Ecto neural progenitor cell (in vitro differentiated cells): ENCODE results near the gene DVL2.

ENCODE experiments used
- DNase-seq: peaks from one replicate; pipeline ENCODE4 v3.0.0-alpha.2; 2018; ENCODE audit warnings: low spot score

Gene DVL2

DNA sequence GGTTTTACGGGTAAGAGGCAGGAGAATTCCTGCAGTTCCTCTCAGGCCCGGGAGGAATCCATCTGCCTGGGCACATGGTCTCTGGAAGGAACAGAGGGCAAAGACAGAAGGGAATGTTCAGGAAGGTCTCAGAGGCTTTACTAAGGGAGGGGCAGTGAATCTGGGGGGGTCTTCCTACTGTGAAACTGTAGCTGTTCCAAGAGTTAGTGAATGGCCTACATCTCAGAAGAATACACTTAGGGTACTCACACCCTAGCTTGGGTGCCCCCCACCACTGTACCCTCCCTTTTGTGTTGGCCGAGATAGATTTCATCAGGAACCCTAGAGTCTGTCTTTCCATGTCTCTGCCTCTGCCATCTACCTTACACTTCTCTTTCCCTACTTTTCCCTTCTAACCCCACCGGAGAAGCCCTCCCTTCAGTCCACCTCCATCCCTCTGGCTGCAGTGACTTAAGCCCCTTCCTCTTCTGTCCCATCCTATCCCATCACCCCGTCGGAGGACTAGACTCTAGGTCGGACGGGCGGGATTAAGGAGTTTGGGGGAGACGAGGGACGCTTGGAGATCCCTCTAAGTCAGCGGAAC lies 15.0 kb downstream of the DVL2 start:
- DNase-seq, result no peak

DNA sequence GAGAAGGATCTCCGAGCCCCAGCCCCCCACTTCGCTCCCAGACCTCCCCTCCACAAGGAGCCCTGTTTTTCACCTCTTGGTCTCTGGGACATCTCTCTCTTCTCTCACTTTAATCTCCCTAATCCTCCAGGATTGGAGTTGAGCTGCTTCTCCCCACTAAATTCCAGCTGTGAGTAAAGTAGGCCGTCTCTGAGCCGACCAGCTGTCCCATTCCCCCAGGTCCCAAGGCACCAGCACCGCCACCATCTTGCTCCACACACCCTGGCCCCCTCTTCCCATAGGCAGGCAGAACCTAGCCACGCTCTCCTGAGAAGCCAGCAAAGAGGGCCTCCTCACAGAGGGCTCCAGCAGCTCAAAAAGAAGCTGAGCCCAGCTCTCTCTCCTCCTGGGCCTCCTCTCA lies 15.6 kb downstream of the DVL2 start:
- no peak for DNase-seq

DNA sequence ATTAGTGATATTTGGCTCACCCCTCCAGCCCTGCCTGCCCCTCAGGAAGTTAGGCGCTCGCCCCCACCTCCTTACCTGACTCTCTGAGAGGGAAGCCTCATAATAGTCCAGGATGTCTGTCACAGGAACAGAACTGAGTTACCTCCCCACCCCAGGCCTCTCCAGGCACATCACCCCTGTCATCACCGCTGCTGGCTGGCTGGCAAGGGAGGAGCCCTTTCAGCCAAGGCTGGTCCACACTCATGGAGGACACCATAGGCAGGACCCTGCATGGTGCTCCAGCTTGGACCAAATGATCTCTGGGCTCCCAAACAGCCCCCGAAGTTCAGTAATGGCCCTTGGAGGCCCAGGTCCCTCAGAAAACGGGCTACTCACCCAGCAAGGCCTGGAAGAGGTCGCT lies 16.2 kb downstream of the DVL2 start:
- DNase-seq, result no peak

DNA sequence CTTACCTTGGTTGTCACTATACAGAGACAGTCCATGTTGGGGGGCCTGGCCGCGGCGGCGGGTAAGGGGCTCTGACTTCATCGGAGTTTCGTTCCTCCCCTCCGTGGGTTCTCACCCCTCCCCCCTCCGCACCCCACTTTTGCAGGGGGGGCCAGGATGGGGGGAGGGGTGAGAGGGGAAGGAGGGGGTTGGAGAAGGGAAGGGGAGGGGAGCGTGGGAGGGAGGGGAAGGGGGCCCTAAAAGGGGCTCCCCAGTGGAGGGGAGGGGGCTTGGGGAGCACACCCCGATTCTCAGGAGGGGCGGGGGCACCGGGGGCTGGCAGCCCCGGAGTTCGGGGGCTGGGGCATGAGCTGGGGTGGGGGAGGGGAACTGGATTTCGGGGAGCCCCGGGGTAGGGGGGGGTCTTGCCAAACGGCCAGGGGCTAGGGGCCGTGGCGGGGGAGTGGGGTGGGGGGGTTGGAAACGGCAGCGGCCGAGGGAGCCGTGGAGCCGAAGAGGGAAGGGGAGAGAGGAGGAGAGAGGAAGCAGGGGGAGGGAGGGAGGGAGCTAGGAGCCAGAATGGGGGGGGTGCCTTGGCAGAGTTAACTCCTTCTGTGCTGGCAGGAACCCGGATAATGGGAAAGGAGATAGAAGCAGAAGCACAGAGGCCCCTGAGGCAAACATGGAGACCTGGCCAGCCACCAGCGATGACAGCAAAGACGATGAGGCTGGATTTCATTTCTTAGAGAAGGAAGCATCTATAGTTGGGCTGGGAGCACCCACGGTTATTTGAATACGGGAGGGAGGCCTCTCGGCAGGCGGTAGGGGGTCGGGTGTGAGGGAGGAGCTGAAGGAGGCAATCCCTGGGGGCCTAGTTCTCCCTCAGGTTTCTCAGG lies 17.0 kb downstream of the DVL2 start:
- DNase-seq, result peak; percentile 80

DNA sequence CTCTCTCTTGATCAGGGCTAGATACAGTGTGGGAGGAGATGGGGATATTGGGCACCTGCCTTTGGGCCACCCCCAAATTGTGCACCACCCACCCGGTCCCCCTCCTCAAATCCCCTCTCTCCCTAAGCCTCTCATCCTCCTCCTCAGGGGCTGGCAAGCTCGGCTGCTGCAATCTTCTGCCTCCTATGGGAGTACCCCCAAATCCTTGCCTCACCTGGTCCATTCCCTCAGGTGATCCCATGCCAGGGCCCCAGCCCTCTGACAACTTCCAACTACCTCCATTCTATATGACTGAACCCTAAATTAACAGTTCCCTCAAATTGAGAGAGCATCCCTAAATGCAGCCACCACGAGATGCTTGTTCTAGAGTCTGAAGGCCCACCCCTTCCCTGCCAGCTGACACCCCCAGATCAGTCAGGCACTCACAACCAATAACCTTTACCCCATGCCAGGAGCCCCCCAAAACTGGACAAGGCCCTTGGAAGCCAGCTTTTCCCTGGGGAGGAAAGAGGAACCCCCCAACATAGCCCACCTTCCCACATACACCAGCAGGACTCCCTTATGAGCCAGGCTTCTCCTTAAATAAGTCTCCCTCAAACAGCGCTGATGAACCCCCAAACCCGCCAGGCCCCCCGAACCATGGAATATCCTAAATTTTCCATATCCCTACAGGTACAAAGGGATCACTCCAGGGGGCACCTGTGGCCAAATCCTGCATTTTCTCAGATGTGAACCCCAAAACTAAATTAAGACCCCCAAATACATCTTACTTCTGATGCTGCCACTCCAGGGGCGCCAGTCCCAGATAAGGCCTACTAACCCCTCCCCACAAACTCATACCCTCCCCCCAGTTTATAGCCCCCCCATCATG lies 17.8 kb downstream of the DVL2 start:
- no peak for DNase-seq

DNA sequence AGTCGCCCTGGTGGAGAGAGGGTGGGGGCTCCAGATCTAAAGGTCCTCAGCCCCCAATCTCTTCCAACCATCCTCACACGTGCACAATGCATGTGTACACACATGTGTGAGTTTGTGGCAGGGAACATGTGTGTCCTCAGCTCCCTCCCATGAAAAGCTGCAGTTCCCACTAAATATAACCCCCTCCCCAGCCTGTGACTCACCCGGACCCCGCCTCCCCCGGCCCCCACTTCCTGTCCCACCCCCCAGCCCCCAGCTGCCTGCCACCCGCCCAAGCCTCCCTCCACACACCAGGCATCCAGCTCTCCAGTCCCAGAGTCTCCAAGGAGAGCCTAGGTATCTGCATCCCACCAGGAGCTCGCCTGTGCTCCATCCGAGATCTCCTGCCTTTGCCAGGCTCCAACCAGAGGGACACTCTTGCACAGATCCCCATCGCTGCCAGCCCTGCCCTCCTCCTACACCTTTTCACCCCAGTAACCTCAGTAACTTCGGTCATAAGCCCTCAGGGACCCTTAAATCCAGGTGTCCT lies 18.6 kb downstream of the DVL2 start:
- DNase-seq, result no peak

DNA sequence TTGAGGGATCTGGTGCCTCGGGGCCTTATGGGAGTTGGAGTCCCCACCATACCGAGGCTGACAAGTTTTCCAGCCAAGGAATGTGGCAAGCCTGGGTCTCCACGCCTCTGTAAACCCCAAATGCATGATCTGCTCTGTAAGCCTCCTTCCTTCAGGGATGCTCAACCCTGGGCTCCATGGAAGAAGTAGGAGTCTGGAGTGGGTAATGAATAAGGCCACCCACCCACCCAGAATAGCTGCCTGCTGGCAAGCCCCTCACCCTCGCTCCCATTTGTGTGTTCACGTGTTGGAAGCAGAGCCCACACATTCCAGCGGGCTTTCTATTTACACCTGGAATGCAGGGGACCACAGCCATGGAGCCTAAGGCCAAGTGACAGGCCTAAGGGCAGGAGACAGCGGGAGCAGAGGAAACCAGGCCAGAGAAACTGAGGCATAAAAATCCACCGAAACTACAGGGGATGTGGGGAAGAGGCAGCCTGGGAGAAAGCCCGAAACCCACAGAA lies 19.1 kb downstream of the DVL2 start:
- DNase-seq, result no peak

DNA sequence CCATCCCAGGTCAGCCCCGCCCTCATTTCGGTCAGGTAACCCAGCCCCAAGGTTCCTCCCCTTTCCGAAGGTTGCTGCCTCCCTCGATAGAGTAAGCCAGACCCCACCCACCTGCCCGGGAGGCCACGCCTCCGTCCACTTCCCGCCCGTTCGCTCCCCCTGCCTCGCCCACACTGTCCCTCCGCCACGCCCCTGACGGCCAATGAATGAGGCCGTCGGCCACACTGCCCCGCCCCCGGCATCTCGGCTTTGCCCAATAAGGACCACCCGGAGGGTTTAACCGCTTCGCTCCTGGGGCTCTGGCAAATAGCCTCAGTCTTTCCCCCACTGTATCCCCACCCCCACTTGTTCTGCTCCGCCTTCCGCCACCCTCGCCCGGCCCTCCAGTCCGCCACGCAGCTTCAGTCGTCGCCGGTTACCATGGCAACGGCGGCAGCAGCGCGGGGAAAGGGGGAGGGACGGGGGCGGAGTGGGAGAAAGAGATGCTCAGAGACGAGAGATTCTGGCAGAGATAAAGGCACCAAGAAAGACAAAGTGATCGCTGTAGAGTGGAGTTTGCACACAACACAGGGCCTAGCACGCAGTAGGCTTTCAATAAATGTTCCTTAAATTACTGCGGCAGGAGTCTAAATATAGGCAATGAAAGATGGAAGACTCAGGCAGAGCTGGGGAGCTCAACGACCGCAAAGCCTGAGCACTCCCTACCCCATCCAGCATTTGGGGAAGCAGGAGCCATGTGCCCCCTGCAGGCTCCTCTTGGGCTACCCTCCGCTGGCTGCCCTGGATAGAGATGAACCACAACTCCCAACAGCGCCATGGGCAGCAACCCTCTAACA lies 19.8 kb downstream of the DVL2 start:
- peak; percentile 100 for DNase-seq

DNA sequence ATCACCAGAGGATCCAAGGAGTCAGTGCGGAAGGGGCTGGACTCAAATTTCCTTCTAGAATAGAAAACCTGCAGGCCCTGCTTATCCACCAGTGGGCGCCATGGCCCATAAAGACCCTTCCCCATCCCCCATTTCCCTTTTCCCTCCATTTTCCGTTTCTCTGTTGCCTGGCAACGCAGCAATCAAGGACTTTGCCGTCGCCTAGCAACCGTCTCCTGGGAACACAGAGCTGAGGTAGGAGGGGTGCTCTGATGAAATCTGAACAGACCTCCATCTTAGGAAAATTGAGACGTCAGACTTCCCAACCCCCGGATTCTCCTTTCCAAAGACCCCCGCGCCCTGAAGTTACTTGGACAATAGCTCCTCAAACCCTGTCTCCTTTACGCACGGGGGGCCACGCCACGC lies 20.4 kb downstream of the DVL2 start:
- peak; percentile 99 for DNase-seq

DNA sequence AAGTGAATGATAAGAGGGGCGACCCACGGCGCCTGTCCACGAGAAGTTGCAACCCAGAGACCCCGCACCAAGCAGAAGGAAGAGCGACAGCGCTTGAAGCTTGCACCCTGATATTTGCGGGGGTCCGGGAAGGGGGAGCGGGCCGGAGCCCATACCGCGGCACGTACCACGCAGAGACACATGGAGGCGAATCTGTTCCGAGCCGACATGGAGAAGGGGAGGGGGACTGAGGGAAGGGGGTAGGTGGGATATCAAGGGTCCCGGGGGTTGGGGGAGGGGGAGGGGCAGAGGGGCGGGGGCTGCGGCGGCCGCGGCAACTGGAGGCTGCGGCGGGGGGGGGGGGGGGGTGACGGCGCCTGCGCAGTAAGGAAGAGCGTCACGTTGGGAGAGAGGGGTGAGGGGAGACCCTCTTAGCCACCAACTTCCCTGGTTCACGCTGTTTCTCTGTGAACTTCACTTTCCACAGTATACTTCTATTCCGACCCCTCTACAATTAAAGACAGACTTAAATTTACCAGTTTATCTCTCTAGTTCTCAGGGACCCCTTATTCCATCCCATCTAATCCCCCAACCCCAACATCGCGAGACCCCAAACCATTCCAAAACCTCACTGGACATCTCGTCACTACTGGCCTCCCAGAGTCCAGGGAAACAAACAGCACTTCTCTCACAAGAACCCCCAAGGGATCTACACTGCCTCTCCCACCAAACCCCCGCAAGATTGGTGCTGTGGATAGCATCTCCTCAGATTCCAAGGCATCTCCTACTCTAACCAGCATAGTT lies 22.6 kb downstream of the DVL2 start:
- DNase-seq, result peak; percentile 74

DNA sequence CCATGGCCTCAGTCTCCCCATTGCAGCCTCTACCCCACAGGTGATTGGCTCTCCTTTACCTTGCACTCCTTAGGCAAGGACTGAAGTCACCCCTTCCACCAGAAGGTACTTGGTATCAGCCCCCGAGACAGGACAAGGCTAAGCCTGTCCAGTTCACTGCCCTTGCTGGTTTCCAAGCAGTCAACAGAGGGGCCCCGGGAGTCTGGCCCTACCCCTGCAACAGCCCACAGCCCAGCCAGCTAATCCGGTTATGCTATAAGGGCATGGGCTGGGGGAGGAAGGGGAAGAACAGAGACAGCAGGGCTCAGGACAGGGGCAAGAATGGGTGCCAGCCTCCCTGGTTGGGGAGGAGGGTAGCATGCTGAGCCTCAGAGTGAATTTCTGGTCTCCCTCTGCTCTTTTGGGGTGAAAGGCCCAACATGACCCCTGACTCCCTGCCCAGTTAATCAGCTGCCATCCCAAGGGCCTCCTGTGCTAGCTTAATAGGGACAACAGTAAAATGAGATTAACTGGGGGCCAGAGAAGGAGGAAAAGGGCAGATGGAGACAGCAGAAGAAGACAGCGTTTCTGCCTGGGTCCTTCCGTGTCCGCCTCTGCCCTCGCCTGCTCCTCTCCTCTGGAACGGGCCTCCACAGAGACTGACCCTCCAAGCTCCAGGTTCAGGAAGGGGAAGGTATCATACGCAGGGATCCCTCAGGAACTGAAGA lies 25.4 kb downstream of the DVL2 start:
- DNase-seq, result peak; percentile 76

DNA sequence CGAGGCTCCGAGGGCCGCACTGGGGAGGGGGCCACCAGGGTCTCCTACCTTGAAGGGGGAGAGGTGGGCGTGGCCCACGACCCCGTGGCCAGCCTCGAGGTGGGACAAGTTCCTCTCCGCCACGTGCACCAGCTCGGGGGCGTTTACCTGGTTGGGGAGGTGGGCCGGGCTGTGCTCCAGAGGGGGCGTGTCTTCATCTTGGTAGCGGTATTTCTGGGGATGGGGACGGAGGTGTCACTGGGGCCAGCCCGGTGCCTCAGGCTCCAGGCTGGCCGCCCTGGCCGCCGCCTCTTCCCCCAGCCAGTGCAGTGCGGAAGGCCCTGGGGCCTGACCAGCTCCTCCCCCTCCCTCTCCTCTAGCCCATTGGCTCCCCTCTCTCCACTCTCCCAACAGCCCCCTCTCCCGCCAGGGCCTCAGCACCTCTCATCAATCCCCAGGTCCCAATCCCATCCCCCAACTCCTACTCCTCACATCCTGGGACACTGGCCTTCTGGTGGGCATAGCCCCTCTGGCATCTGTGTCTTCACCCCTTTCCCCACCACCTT lies 26.2 kb downstream of the DVL2 start:
- peak; percentile 82 for DNase-seq

DNA sequence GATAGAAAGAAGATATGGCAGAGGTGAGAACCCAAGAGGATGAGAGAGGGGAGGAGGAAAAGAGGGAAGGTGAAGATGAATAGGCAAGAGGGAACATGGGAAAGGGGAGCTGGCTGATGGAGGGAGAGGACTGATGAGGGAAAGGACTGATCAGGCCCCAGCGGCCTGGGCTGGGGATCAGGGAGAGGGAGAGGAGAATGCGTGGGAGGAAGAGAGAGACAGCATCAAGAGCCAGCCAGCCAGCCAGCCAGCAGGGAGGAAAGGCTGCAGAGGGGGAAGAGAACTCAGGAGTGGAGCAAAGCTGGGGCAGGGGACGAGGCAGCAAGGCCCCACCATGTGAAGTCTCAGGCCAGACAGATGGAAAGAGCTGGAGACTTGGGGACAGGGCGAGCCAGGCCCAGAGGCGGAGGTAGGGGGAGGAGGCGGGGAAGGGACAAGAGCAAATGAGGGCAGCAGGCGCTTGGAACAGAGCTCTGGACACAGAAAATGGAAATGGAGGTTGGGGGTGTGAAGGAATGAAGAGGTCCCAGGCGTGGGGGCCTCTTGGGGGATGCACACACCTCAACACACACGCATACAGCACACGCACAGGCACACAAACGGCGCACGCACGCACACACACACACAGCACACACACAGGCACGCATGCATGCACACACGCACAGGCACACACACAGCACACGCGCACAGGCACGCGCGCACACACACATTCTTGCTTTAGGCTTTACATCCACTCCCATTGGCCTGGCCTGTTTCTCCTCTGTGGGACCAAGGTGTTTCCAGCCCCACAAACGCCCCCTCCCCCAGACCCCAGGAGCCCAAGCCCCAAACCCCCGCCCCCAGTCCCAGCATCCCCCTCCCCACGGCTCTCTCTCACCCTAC lies 27.0 kb downstream of the DVL2 start:
- DNase-seq, result no peak

DNA sequence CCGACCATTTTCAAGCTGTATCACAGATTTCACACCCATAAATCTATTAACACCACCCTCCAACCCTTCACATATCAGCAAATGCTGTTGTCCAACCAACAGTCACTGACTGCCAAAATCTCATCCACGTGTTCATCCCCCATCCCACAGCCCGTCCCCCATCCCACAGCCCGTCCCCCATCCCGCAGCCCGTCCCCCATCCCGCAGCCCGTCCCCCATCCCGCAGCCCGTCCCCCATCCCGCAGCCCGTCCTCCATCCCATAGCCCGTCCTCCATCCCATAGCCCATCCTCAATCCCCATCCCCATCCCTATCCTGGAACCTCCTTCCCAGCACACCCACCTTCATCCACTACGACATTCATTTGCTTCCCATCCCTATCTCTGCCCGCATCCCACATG lies 28.8 kb downstream of the DVL2 start:
- DNase-seq, result no peak

DNA sequence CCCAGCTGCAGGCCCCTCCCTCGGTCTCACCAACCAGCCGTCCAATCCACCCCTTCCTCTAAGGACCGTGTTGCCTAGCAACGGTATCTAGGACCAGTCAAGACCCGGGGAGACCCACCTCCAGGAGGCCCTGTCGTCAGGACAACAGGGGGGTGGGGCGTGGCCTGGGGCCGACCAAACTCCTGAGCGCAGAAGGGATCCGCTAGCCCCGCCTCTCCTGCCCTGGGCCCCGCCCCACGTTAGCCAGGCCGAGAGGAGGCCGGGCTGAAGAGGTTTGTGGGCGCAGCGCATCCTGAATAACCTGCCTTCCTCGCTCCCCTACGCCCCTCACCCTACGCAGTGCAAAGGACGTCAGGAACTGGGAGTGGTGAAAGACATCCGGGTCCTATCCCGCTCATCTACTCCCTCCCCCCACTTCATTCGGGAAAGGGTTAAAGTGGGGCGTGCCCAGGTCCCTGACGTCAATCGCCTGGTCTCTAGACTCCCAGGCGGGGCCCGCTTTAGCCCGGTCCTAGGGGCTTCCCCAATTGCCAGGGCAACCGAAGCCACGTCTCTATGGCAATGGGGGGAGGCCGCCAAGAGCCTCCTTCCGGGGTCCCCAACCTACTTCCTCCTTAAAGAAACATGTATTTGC lies 29.4 kb downstream of the DVL2 start:
- DNase-seq, result peak; percentile 99

DNA sequence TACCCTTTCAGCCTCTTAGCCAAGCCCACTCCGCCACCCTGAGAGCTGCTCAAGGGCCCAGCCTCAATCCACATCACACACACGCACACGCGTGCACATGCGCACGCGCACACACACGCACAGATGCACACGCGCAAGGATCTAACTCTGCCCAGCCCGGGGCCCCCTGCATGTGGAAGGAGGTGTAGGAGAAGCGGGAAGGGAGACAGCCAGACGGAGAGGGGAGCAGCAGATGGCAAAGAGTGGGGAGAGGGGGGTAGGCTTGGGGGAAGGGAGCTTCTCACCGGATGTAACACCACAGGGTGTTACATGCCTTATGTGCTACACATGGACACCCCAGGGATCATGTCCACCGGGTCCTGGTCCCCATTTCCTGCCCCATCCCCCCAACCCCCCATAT lies 30.0 kb downstream of the DVL2 start:
- DNase-seq, result no peak

DNA sequence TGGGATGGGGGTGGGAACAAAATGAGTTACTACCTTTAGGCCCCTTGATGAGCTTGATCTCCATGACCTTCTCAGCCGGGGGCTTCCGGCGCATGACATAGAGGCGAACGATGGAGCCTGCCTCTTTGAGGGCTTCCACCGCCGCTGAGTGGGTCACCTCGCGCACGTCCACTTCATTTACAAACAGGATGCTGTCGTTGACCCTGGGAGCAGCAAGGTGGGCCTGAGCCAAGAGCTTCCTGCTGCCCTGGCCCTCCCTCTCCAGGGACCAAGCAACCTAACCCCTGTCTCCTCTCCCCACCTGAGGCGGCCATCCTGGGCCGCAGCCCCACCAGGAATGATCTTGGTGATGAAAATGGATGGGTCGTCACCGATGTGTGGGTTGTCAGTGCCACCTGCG lies 30.9 kb downstream of the DVL2 start:
- no peak for DNase-seq
